CD4-positive, alpha-beta T cell treated with Interleukin-21 for 1 hour (primary cell): ENCODE results near the gene AMBRA1.
"Not testable (repeated sequence)": the region's sequence is repeated elsewhere in the genome, so short reads cannot be mapped to it uniquely, and the experiment has no call there.

Experiments
- DNase-seq: peaks from one replicate; pipeline ENCODE4 v3.0.0-alpha.2; 2020

The AMBRA1 gene

DNA sequence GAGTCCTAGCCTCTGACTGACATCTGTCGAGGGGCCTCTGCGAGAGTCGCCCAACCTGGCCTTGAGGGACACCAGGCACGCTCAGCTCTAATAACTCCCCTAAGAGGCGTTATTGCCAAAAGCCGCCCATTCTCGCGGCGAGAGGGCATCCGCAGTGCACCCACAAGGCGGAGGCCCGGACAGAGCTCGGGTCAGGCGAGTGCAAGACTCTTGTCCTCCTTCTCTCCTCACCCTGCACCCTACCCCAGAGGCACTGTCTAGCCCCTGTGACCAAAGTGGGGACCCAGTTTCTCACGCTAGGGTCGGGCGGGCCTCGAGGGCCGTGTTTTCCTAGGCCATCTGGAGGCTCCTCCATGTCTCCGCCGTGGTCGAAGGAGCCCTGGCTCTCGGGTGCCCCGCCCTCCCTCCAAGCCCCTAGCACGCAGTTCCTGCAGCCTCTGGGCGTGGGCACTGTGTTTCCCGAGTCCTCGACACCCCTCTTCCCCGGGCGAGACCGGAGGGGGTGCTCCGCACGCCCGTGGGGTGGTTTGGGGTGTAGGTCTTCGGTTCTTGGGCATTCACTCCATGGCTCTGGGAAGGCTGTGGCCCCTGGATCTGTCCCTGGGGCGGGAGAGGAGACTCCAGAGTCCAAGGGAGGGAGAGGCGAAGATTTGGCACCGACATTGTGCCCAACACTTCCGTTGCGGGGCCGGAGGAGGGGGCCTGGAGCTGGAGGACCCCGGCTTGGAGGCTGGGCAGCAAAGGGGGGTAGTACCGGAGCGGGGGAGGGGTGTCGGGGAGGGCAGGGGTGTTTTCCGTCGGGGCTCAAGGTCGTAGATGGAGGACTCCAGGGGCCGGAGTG lies 203.3 kb downstream of the AMBRA1 start:
- DNase-seq = no peak

DNA sequence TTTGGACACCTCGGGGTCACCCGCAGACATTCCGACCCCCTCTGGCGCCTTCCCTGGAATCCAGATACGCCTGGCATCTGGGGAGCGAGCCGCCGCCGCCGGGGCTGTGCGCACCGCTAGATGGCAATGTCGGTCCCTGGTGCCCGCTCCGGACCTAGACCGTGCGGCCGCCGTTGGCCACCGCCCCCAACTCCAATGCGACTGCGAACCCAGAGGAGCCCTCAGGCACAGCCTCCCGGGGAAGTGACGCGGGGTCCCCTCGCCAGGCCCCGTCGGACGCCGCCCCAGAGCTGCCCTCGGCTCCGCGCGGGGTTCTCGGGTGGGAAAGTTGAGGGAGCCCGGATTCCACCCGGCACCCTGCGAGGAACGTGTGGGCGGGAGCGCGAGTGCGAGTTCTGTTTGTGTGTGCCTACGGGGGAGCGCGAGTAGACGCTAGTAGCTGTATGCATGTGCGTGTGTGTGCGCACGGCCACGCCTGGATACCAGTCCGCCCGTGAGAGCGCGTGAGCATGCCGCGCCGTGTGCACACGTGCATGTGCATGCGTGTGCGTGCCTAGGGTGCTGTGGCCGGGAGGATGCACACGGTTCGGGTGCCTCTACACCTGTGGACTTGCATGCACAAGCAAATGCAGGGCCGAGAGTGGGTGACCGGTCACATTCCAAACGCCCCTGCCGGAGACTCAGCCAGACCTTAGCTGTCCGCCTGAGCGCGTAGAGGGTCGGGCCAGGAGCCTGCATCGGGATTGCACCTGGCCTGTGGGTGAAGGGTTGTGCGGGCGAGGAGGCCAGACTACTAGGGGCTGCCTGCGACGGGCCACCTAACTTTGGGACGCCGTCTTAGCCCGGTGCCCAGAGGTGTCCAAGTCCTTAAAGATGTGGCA lies 204.1 kb downstream of the AMBRA1 start:
- peak; percentile 30 for DNase-seq

- DNase-seq = no peak
These were observed 205.0 kb downstream of the AMBRA1 start for GRCh38 chr11:46388619-46389449.

GRCh38 chr11:46387919-46388618 lies 205.8 kb downstream of the AMBRA1 start:
- DNase-seq = no peak

DNA sequence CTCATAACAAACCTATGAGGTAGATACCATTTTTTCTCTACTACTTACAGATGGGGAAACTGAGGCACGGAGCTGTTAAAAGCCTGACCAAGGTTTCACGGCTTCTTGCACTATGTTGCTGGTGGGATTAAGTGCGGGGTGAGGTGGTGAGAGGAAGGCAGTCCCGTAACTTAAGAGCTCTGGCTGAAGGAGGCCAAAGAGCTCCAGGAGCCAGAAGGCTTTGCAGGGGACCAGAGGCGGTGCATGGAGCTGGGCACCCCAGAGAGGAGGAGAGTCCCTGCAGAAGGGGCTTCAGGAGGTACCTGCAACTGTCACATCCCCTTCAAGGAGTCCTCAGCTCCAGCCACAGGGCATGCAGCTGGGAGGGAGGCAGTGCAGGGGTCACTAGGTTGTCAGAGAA lies 206.4 kb downstream of the AMBRA1 start:
- DNase-seq = no peak

DNA sequence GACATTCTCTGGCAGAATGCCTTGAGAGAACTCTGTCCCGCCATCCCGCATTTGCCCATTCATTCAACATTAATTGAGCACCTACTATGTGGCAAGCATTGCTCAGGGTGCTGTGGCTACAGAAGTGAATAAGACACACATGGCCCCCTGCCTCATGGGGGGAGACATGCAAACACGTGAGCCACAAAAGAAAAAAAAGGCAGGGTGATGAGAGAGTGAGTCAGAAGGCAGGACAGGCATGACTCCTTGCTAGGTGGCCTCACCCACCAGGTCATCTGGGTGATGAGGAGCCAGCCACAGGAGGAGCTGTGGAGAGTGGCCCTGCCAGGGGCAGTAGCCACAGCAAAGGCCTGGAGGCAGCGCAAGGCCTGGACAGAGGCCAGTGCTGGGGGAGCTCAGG lies 207.1 kb downstream of the AMBRA1 start:
- no peak for DNase-seq

DNA sequence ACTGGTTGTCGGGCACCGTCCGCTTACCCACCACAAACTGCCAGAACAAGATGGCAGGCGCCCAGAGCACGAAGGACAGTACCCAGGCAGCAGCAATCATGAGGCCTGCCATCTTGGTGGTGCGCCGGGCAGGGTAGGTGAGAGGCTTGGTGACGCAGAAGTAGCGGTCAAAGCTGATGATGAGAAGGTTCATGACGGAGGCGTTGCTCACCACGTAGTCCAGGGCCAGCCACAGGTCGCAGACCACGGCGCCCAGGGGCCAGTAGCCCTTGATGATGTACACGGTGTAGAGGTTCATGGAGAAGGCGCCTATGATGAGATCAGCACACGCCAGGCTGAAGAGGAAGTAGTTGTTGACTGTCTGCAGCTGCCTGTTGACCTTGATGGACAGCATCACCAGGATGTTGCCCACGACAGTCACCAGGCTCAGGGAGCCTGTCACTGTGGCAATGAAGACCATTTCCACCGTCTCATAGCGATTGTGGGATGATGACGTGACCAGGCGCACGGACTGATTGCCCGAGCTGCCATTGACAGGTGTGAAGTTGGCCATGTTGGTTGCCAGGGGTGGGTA lies 207.7 kb downstream of the AMBRA1 start:
- no peak for DNase-seq

- DNase-seq = no peak
These were observed 208.4 kb downstream of the AMBRA1 start for GRCh38 chr11:46385169-46386004.

- DNase-seq = no peak
These were observed 209.7 kb downstream of the AMBRA1 start for GRCh38 chr11:46383974-46384701.

GRCh38 chr11:46383404-46383758 lies 210.4 kb downstream of the AMBRA1 start:
- no peak for DNase-seq

- no peak for DNase-seq
These were observed 211.0 kb downstream of the AMBRA1 start for GRCh38 chr11:46382646-46383403.

GRCh38 chr11:46381819-46382645 lies 211.8 kb downstream of the AMBRA1 start:
- DNase-seq = no peak

DNA sequence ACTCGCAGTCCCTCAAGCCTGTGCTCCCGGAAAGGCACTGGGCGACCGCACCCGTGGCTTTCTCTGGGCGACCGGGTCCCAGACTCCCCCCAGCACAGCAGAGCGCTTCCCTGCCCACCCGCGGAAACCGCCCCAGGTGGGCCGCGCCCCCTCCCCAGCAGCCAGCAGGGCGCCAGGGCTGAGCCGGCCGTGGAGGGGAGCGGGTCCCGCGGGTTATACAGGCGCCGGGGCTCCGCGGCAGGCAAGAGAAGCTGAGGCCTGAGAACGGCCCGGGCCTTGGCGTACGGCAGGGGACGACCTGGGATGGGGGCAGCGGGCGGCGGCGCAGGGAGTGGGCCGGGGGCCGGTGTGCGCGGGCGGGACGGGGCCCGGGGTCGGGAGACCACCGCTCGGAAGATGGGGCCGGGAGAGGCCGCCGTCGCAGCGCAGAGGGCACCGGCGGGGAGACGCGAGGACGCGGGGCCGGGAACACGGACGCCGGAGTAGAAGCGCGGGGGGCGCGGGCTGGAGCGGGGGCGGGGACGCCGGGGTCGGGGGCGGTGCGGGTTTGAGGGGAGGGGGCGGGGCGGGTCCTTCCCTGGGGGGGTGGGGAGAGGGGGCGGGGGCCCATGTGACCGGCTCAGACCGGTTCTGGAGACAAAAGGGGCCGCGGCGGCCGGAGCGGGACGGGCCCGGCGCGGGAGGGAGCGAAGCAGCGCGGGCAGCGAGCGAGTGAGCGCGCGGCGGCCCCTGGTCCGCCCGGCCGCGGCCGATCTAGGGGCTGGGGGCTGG lies 212.6 kb downstream of the AMBRA1 start, which contains the start of gene MDK:
Gene MDK (plus strand): TSS at position 622 of the 771 bp plus-strand sequence. CDS start 389 bp downstream, outside the sequence.
- no peak for DNase-seq

DNA sequence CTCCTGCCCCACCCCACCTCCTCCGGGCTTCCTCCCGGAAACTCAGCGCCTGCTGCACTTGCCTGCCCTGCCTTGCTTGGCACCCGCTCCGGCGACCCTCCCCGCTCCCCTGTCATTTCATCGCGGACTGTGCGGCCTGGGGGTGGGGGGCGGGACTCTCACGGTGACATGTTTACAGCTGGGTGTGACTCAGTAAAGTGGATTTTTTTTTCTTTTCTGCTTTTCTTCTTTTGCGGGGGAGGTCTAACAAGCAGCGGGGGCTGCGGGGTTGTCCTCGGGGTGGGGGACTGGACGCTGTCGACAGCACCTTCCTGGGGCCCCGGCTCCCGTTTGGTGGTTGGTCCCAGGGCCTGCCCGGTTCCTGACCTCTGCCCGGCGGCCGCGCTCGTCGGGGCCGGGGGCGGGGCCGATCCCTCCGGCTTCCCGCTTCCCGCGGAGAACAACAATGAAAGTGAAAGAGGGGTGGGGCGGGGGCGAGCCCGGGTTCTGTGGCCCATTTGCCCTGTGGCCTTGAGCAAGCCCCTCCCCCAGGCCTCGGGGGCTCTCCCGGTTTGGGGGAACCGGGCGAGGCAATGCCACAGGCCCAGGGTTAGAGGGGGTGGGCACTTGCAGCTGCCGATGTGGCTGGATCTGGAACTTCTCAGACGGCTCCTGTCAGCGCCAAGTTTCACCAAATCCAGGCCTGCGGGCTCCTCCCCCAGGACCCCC lies 213.3 kb downstream of the AMBRA1 start:
- DNase-seq = peak; percentile 65

DNA sequence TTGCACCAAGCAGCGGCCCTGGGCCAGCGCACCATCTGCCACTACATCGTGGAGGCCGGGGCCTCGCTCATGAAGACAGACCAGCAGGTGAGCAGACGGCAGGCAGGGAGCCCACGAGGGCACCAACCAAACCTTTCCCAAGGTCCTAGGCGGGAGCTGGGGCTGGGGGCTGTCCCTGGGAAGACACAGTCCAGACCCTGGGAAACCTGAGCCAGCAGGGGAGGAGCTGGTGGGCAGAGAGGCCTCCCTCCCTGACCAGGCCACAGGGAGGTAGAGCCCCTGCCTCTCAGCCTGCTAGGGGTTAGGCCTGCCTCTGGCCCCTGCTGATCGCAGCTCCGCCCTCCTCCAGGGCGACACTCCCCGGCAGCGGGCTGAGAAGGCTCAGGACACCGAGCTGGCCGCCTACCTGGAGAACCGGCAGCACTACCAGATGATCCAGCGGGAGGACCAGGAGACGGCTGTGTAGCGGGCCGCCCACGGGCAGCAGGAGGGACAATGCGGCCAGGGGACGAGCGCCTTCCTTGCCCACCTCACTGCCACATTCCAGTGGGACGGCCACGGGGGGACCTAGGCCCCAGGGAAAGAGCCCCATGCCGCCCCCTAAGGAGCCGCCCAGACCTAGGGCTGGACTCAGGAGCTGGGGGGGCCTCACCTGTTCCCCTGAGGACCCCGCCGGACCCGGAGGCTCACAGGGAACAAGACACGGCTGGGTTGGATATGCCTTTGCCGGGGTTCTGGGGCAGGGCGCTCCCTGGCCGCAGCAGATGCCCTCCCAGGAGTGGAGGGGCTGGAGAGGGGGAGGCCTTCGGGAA lies 214.1 kb downstream of the AMBRA1 start:
- DNase-seq = not testable (repeated sequence)
